ENCODE measurements around the gene PPP2R5C.

DNA sequence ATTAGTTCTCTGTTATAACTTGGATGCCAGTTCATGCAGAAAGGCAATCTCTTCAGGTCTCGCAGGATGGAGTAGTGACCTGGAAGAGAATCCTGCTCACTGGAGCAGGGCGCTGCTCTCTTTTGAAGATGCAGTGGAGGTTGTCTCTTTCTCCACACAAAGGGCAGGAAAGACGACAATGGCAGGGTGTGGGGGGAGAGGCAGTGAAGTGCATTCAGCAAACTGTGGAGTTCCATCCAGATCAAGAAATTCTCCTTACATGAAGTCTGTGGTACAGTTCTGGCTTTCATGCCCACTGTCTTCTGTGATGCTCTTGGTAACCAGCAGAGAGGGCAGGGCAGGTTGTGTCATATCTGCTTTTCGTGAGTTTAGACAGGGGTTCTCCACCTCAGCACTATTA is 6.6 kb upstream of the PPP2R5C start:
- TF ChIP-seq POLR2AphosphoS5 (IDR thresholded peaks at IDR 0.05; ENCODE audit: borderline replicate concordance, low read depth, low read length), result no peak
- TF ChIP-seq EZH2 (IDR thresholded peaks at IDR 0.05), result no peak
- TF ChIP-seq FOXP2 (optimal IDR thresholded peaks at IDR 0.05; ENCODE audit: control extremely low read depth, extremely low read length, insufficient read depth), result no peak

All from SK-N-MC (cell line).